GM23248 (cell line): ENCODE results near the gene MYO1E.

Experiments
- EZH2 ChIP-seq: fragments of 200-600 bp; sonication (generic); IDR thresholded peaks from 2 replicates; pipeline ENCODE4 v1.6.1; 2018; ENCODE audit warnings: antibody characterized with exemption, mild to moderate bottlenecking; ENCODE audit not compliant: insufficient read depth, poor library complexity, severe bottlenecking
- EZH2phosphoT487 ChIP-seq: fragments of 200-600 bp; sonication (generic); IDR thresholded peaks from 2 replicates; pipeline ENCODE4 v1.6.1; 2018; ENCODE audit warnings: antibody characterized with exemption, moderate library complexity, mild to moderate bottlenecking, low read depth; ENCODE audit not compliant: insufficient read depth

- TF ChIP-seq EZH2 (no peak), EZH2phosphoT487 (no peak)
These were observed 235.1 kb downstream of the MYO1E start for GRCh38 chr15:59137566-59137965.
